Gastroesophageal sphincter (tissue), 4 donors: ENCODE measurements around the gene CTXND2. TPM values are rescaled to one million over a fixed set of nuclear protein-coding genes. Genes with fewer than 3 reads are reported as not detected.

Experiments
- ATAC-seq: fragments of 150-250 bp; one replicate; pipeline ENCODE4 v1.9.1; 2016; ENCODE audit warnings: mild to moderate bottlenecking, moderate library complexity
- H3K27ac ChIP-seq, 4 donors: fragments of 200-600 bp; sonication (generic) in 3 of 4; 1 replicate in 3 of 4; 2 replicates in 1 of 4; pipeline ENCODE4 v1.5.1; 2016 to 2019
- H3K27me3 ChIP-seq: fragments of 200-600 bp; sonication (generic); one replicate; pipeline ENCODE4 v1.5.1; 2019
- H3K36me3 ChIP-seq, 2 donors: fragments of 200-600 bp; sonication (generic); one replicate each; pipeline ENCODE4 v1.5.1; 2019; ENCODE audit warnings: control low read depth in 1 of 2
- H3K4me1 ChIP-seq, 3 donors: fragments of 200-600 bp; sonication (generic); 1 replicate in 2 of 3; 2 replicates in 1 of 3; pipeline ENCODE4 v1.5.1; 2016 to 2019; ENCODE audit warnings: control low read depth in 2 of 3
- H3K4me3 ChIP-seq, 2 donors: fragments of 200-600 bp; sonication (generic); one replicate each; pipeline ENCODE4 v1.5.1; 2019; ENCODE audit warnings: mild to moderate bottlenecking in 1 of 2, moderate library complexity in 1 of 2
- H3K9me3 ChIP-seq, 3 donors: fragments of 200-600 bp; sonication (generic); one replicate each; pipeline ENCODE4 v1.5.1; 2017 to 2019; ENCODE audit warnings: control low read depth in 2 of 3
- CTCF ChIP-seq, 4 experiments: fragments of 200-600 bp in 2 of 4; fragments of 450-650 bp in 2 of 4; sonication (generic) in 1 of 4; IDR thresholded peaks; one replicate each; pipeline ENCODE4 v1.5.1; 2017 to 2019; ENCODE audit warnings: antibody characterized with exemption in 4 of 4, mild to moderate bottlenecking in 2 of 4, moderate library complexity in 2 of 4
- EP300 ChIP-seq: sonication (generic); formaldehyde crosslinking; IDR thresholded peaks from one replicate; pipeline ENCODE4 v1.6.1; 2017; ENCODE audit warnings: antibody characterized with exemption, mild to moderate bottlenecking
- POLR2A ChIP-seq, 2 donors: fragments of 450-650 bp; IDR thresholded peaks; one replicate each; pipeline ENCODE4 v1.6.1; 2017; ENCODE audit warnings: antibody characterized with exemption in 2 of 2, mild to moderate bottlenecking in 2 of 2, moderate library complexity in 1 of 2
- POLR2AphosphoS5 ChIP-seq: sonication (generic); formaldehyde crosslinking; IDR thresholded peaks from one replicate; pipeline ENCODE4 v1.6.1; 2017; ENCODE audit warnings: antibody characterized with exemption
- WGBS, 2 donors: methylation state at CpG; one replicate each; pipeline ENCODE4 v1.1.5; 2018; ENCODE audit warnings: low coverage in 1 of 2; 5-methylcytosine and 5-hydroxymethylcytosine counted together
- total RNA-seq, 4 donors: library from RNA; depleted of rRNA; stranded (reverse); fragments of >200 nt; gene quantifications; one replicate each; pipeline ENCODE4 v1.1.0, GENCODE V29; 2016

The CTXND2 gene
- total RNA-seq, 4 donors from 2014 or later, result not detected

- H3K4me3 ChIP-seq, result no peak overlapping the region
- TF ChIP-seq EP300 (no peak), POLR2A (IDR thresholded peaks at IDR 0.05) (no peak), POLR2AphosphoS5 (no peak), CTCF (IDR thresholded peaks at IDR 0.05) (no peak)
- H3K4me1 ChIP-seq, result no peaks in the 10 kb centered on the region
- no peaks in the 10 kb centered on the region for H3K9me3 ChIP-seq
- WGBS, 2 donors, result 97 to 100% methylated on average over 2 to 6 of the region's 6 CpGs
- no peak overlapping the region for H3K27ac ChIP-seq
- H3K27me3 ChIP-seq, result no peaks in the 10 kb centered on the region
- H3K36me3 ChIP-seq, result no peaks in the 10 kb centered on the region
- no peak for ATAC-seq
Measured at GRCh38 chr1:150905301-150905700, 18.4 kb downstream of the CTXND2 start.

GRCh38 chr1:150906329-150906728, 19.4 kb downstream of the CTXND2 start:
- Histone ChIP-seq H3K4me3 (no peak overlapping the region), H3K36me3 (no peaks in the 10 kb centered on the region), H3K9me3 (no peaks in the 10 kb centered on the region), H3K27ac (no peak overlapping the region), H3K27me3 (no peaks in the 10 kb centered on the region), H3K4me1 (no peaks in the 10 kb centered on the region)
- TF ChIP-seq POLR2A (IDR thresholded peaks at IDR 0.05) (no peak), EP300 (no peak), CTCF (IDR thresholded peaks at IDR 0.05) (no peak), POLR2AphosphoS5 (no peak)
- 86% methylated on average over 1 of the region's 1 CpG; no CpG with 5 or more reads in 1 of the 2 donors for WGBS, 2 donors
- ATAC-seq, result no peak

- Histone ChIP-seq H3K4me1 (no peaks in the 10 kb centered on the region), H3K36me3 (no peaks in the 10 kb centered on the region), H3K27ac (no peak overlapping the region), H3K27me3 (no peaks in the 10 kb centered on the region), H3K4me3 (no peak overlapping the region), H3K9me3 (no peaks in the 10 kb centered on the region)
- TF ChIP-seq POLR2AphosphoS5, result no peak
- no peak for TF ChIP-seq POLR2A (IDR thresholded peaks at IDR 0.05)
- no peak for TF ChIP-seq EP300
- no peak for TF ChIP-seq CTCF (IDR thresholded peaks at IDR 0.05)
- 71 to 80% methylated on average over 1 to 2 of the region's 2 CpGs for WGBS, 2 donors
- ATAC-seq, result no peak
Measured at GRCh38 chr1:150906813-150907212, 19.9 kb downstream of the CTXND2 start.

GRCh38 chr1:150909585-150910180, 22.7 kb downstream of the CTXND2 start:
- H3K9me3 ChIP-seq, result no peaks in the 10 kb centered on the region
- WGBS, 2 donors, result 72 to 91% methylated on average over 3 to 4 of the region's 4 CpGs
- H3K27me3 ChIP-seq, result no peaks in the 10 kb centered on the region
- H3K4me1 ChIP-seq, result no peaks in the 10 kb centered on the region
- ATAC-seq, result no peak
- TF ChIP-seq POLR2A (IDR thresholded peaks at IDR 0.05) (no peak), CTCF (IDR thresholded peaks at IDR 0.05) (no peak), EP300 (no peak), POLR2AphosphoS5 (no peak)
- H3K4me3 ChIP-seq, result no peak overlapping the region
- no peaks in the 10 kb centered on the region for H3K36me3 ChIP-seq
- no peak overlapping the region for H3K27ac ChIP-seq

GRCh38 chr1:150912623-150913022, 25.7 kb downstream of the CTXND2 start:
- Histone ChIP-seq H3K27me3 (no peaks in the 10 kb centered on the region), H3K4me3 (no peak overlapping the region), H3K9me3 (no peaks in the 10 kb centered on the region), H3K36me3 (no peaks in the 10 kb centered on the region), H3K27ac (no peak overlapping the region), H3K4me1 (no peaks in the 10 kb centered on the region)
- TF ChIP-seq POLR2A (IDR thresholded peaks at IDR 0.05), result no peak
- no peak for TF ChIP-seq POLR2AphosphoS5
- no peak for TF ChIP-seq EP300
- ATAC-seq, result no peak
